Vagina (tissue), 2 donors: ENCODE measurements around the gene PEX11A.

ENCODE experiments used
- CTCF ChIP-seq, 3 experiments: fragments of 450-650 bp in 2 of 3; fragments of 200-600 bp in 1 of 3; sonication (generic) in 1 of 3; IDR thresholded peaks; one replicate each; pipeline ENCODE4 v1.5.1; 2017 to 2019; ENCODE audit warnings: antibody characterized with exemption in 3 of 3, mild to moderate bottlenecking in 2 of 3, moderate library complexity in 2 of 3
- POLR2A ChIP-seq, 2 donors: fragments of 450-650 bp; IDR thresholded peaks; one replicate each; pipeline ENCODE4 v1.6.1; 2017; ENCODE audit warnings: antibody characterized with exemption in 2 of 2, mild to moderate bottlenecking in 2 of 2, moderate library complexity in 2 of 2
- POLR2AphosphoS5 ChIP-seq, 2 donors: sonication (generic); formaldehyde crosslinking; IDR thresholded peaks; one replicate each; pipeline ENCODE4 v1.9.0; 2017; ENCODE audit warnings: antibody characterized with exemption in 2 of 2, mild to moderate bottlenecking in 2 of 2, low read depth in 1 of 2; ENCODE audit not compliant: insufficient read depth in 1 of 2

DNA sequence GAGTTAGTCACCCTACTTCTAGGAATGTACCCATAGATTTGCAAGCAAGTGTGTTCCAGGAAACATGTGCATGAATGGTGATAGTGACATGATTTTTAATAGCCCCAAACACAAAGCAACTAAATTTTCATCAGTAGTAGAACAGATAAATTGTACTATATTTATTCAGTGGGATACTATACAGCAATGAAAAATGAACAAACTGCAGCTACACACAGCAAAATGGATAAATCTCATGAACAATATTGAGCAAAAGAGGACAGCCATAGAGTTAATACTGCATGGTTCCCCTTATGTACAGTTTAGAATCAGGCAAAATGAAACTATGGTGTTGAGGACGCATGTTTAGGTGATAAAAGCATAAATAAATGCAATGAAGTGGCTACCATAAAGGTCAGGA is 34.5 kb upstream of the PEX11A start:
- no peak for TF ChIP-seq CTCF (IDR thresholded peaks at IDR 0.05)
- TF ChIP-seq POLR2A (IDR thresholded peaks at IDR 0.05) = no peak
- TF ChIP-seq POLR2AphosphoS5 (IDR thresholded peaks at IDR 0.05; ENCODE audit: insufficient read depth in 1 of 2, low read depth in 1 of 2) = no peak
